Astrocyte of the hippocampus (primary cell): ENCODE measurements around the gene ADAMTS13.

Source experiments
- DNase-seq: peaks from one replicate; pipeline ENCODE4 v3.0.0; 2011; ENCODE audit warnings: low read depth, low spot score

Gene ADAMTS13

DNA sequence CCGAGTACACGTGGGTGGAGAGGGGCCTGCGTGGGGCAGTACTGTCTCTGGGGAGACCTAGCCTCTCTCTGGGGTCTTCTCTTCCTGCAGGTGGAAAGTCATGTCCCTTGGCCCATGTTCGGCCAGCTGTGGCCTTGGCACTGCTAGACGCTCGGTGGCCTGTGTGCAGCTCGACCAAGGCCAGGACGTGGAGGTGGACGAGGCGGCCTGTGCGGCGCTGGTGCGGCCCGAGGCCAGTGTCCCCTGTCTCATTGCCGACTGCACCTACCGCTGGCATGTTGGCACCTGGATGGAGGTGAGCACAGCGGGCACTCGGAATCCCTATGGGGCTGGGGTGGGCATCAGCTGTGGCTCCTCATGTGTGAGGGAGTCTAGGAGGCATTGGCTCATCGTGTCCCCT is 32.2 kb downstream of the ADAMTS13 start:
- DNase-seq: no peak

DNA sequence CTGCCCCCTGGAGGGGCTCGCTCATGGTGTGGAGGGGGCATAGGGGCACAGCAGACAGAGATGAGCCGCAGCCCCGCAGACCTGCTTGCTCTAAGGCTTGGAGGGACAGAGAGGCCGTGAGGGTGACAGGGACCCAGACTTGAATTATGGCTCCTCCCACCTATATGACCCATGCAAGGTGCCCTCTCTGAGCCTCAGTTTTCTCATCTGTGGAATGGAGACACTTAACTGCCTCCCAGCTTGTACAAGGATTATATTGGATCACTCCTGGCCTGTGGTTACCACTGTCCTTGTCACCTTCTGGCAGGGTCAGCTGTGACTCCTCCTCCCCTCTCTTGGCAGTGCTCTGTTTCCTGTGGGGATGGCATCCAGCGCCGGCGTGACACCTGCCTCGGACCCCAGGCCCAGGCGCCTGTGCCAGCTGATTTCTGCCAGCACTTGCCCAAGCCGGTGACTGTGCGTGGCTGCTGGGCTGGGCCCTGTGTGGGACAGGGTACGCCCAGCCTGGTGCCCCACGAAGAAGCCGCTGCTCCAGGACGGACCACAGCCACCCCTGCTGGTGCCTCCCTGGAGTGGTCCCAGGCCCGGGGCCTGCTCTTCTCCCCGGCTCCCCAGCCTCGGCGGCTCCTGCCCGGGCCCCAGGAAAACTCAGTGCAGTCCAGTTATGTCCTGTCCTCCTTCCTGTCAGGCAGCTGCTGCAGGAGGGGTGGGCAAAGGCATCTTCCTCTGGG is 32.9 kb downstream of the ADAMTS13 start:
- DNase-seq: no peak

GRCh38 chr9:133455936-133456335 is 33.8 kb downstream of the ADAMTS13 start:
- DNase-seq: no peak

- no peak for DNase-seq
These were observed 34.2 kb downstream of the ADAMTS13 start for GRCh38 chr9:133456409-133456808.

- DNase-seq: no peak
These were observed 35.1 kb downstream of the ADAMTS13 start for GRCh38 chr9:133457233-133457632.

- DNase-seq: no peak
These were observed 35.6 kb downstream of the ADAMTS13 start for GRCh38 chr9:133457748-133458147.

DNA sequence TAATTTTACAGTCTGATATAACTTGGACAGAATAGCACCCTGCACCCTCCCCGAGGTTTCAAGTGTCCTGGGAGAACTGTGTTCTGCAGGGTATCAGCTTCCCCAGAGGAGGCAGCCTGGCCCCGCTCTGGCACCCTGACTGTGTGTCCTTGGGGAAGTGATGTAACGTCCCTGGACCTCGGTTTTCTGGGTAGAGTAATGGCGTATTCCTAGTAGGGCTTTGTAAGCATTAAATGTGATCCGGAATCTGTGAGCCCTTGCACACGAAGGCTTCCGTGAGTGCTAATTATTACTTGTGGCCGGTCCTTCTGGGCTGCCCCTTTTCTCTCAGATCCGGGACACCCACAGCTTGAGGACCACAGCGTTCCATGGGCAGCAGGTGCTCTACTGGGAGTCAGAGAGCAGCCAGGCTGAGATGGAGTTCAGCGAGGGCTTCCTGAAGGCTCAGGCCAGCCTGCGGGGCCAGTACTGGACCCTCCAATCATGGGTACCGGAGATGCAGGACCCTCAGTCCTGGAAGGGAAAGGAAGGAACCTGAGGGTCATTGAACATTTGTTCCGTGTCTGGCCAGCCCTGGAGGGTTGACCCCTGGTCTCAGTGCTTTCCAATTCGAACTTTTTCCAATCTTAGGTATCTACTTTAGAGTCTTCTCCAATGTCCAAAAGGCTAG is 36.6 kb downstream of the ADAMTS13 start:
- DNase-seq: no peak

DNA sequence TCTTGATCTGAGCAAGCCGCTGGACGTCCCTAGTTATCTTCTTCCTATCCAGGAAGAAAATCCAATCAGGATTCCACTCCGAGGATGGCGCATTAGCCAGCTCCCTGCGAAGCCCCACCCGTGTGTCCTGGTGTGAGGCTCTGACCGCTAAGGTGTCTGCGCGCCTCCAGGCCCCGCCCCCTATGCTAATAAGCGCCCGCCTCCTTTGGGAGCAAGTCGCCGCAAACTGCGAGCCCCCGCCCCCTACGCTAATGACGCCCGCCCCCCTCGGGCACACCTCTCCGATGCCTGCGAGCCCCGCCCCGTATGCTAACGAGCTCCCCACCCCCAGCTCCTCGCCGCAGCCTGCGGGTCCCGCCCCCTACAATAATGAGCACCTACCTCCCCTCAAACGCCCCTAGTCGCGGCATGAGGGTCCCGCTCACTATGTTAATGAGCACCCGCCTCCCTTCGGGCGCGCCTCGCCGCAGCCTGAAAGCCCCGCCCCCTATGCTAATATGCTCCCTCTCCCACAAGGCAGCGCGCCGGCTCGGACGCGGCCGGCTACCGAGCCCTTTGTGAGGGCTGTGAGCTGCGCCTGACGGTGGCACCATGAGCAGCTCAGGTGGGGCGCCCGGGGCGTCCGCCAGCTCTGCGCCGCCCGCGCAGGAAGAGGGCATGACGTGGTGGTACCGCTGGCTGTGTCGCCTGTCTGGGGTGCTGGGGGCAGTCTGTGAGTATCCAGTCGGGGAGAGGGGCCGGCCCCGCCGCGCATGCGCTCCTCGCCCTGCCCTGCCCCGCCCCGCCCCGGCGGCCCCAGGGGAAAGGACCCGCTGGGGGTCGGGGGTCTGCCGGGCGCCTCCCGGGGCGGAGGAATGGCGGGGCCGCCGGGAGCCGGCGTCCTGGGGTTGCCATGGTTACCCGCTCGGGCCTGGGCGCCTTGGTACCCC is 37.6 kb downstream of the ADAMTS13 start, which contains the start of gene CACFD1:
Gene CACFD1, plus strand, starts transcription at position 503 of the 929 bp plus-strand sequence. Its CDS starts 89 bp downstream, at position 592.
- DNase-seq: peak; percentile 98

GRCh38 chr9:133460405-133461175 is 38.4 kb downstream of the ADAMTS13 start:
- no peak for DNase-seq

GRCh38 chr9:133461975-133462374 is 39.8 kb downstream of the ADAMTS13 start:
- no peak for DNase-seq

DNA sequence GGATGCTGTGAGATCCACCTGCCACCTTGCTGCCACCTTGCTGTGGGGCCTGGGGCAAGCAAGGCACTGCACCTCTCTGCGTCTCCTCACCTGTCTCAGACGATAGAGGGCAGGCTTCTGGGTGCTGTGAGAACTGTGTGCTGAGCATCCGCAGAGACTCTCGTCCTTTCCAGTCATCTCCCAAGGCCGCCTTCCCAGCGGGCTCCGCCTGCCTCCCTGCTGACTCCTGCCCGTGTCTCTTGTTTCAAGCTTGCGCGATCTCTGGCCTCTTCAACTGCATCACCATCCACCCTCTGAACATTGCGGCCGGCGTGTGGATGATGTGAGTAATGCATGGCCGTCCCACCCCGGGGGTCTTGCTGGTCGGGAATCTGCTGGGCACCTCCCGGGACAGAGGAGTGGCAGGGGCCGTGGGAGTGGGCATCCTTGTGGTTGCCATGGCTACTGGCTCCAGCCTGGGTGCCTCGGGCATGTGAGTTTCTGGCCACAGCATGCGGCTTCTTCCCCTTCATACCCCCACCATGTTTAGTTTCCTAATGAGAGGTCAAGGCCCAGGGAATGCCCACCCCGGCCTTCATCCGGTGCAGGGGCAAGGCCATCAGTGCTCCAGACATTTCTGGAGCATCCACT is 41.2 kb downstream of the ADAMTS13 start:
- no peak for DNase-seq

DNA sequence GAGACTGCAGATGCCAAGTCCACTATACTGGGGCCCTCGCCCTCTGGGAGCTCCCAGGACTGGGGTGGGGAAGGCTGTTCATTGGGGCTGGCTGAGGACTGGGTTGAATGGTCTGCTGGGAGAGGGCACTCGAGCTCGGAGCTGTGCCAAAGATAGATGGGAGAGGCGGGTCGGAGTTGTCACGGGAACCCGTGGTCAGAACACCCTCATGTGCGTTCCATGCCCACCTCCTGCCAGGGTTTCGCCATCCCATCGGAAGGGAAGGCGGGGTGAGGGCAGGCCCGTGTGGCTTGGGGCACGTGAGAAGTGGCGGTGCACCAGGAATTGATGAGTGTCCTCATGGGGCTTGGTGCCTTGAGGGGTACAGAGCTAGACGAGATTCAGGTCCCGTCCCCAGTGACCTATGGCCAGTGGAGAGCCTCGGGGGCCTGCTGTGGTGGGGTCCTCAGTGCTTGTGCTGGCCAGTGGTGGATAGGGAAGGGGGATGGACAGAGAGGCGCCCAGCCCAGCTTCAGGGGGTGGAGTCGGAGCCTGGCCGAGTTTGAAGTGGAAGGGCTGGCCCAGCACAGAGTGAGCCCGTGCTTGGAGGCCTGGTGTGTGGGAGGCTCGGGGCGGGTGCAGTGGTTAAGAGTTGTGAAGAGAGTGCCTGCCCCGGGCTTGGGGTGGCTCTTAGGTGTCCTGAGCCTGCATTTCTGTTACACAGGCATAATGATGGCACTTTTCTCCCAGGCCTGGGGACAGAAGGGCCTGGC is 41.9 kb downstream of the ADAMTS13 start:
- DNase-seq: no peak

DNA sequence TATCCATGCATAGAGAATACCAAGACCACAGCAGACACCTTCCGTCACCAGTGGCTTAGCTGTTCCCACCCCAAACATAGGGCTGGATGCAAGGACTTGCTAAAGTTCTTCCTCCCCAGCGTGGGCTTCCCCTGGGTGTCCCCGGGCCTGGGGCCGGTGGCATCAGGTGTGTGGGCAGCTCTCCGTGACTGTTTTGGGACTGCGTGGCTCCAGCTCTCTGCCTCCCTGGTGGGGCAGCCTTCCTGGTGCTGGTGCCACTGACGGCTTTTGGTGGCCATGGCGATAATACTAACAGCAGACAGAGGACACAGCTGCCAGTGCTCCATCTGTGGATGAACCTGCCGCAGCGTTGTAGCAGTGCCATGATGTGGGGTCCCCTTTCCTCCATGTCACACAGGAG is 42.5 kb downstream of the ADAMTS13 start:
- no peak for DNase-seq

- DNase-seq: no peak
These were observed 43.8 kb downstream of the ADAMTS13 start for GRCh38 chr9:133465984-133466383.

DNA sequence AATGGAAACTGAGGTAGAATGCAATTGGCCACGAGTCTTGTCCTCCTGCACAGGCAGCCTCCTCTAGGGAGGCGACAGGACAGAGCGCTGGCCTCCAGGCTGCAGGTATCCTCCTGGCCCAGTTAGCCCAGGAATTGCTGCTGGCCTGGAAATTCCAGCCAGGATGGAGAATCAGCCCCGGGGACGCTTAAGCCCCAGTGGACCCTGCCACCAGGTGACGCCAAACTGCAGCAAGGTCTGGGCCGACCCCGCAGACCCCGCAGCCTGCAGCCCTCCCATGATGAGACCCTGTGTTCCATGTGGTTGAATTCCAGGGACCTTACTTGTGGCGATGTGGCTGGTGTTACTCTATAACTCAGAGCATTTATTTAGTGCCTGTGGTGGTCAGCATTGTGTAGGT is 44.9 kb downstream of the ADAMTS13 start:
- no peak for DNase-seq

GRCh38 chr9:133468374-133468773 is 46.2 kb downstream of the ADAMTS13 start:
- DNase-seq: no peak

DNA sequence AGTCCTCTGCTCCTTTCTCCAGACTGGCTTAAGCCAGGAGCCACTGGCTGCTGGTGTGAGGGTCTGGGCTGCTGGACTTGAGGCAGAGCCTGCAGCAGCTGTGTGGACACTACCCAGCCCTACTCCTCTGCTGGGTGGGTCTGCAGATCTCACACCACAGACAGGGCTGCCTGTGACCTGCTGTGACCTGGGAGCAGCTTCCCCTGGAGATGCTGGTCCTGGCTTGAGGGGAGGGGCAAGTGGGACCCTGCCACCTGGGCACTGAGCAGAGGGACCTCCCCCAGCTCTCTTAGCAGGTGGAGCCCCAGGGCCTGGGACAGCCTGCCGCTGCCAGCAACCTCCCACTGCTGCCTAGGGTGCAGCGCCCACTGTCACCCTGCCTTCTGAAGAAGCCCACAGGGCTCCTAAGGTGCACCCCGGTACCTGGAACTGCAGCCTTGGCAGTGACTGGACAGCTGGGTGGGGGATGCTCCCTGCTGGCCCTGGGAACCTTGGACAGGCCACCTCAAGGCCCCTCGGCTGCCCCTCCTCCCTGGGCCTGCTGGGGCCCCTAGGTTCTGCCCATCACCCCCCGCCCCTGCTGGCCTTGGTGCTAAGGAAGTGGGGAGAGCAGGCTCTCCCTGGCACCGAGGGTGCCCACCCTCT is 46.7 kb downstream of the ADAMTS13 start:
- DNase-seq: no peak

- DNase-seq: no peak
These were observed 48.3 kb downstream of the ADAMTS13 start for GRCh38 chr9:133470427-133470924.

DNA sequence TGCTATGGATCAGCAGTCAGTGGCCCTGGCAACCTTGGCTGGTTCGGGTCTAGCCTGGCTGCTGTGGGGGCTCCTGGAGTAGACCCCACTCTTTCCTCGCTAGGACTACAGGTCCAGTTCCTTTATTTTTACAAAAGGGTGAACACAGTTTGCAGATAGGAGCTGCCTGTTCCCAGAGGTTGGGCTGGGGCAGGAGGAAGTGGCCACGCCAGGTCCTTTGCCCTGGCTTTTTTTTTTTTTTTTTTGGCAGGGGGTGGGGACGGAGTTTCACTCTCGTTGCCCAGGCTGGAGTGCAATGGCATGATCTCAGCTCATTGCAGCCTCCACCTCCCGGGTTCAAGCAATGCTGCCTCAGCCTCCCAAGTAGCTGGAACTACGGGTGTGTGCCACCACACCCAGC is 48.8 kb downstream of the ADAMTS13 start:
- DNase-seq: no peak
